Smooth muscle cell (in vitro differentiated cells): Measurements from ENCODE around the gene CLDN3. TPM values are rescaled to one million over a fixed set of nuclear protein-coding genes. Genes with fewer than 3 reads are reported as not detected.
"Not testable (repeated sequence)": the region's sequence is repeated elsewhere in the genome, so short reads cannot be mapped to it uniquely, and the experiment has no call there.

Experiments used
- DNase-seq: peaks from one replicate; lab custom pipeline; 2025; ENCODE audit not compliant: unreplicated experiment; lab: John Stamatoyannopoulos, UW
- H2AFZ ChIP-seq: fragments of 200-600 bp; sonication (generic); 2 replicates; pipeline ENCODE4 v1.6.0; 2016; ENCODE audit warnings: antibody characterized with exemption, low read depth, mild to moderate bottlenecking
- H3F3A ChIP-seq: fragments of 200-600 bp; sonication (generic); 2 replicates; pipeline ENCODE4 v1.6.0; 2017; ENCODE audit warnings: antibody characterized with exemption, low read depth
- H3K27ac ChIP-seq: fragments of 200-600 bp; sonication (generic); 2 replicates; pipeline ENCODE4 v1.5.1; 2016; ENCODE audit warnings: low read depth, mild to moderate bottlenecking
- H3K27me3 ChIP-seq: fragments of 200-600 bp; sonication (generic); 2 replicates; pipeline ENCODE4 v1.6.1; 2016; ENCODE audit warnings: low read depth, mild to moderate bottlenecking
- H3K36me3 ChIP-seq: fragments of 200-600 bp; sonication (generic); 2 replicates; pipeline ENCODE4 v1.5.1; 2016; ENCODE audit warnings: low read depth
- H3K4me1 ChIP-seq: fragments of 200-600 bp; sonication (generic); 2 replicates; pipeline ENCODE4 v1.5.1; 2016; ENCODE audit warnings: low read depth
- H3K4me2 ChIP-seq: fragments of 200-600 bp; sonication (generic); 2 replicates; pipeline ENCODE4 v1.6.0; 2016; ENCODE audit warnings: mild to moderate bottlenecking
- H3K4me3 ChIP-seq: fragments of 200-600 bp; sonication (generic); 2 replicates; pipeline ENCODE4 v1.5.1; 2016; ENCODE audit warnings: mild to moderate bottlenecking
- H3K79me2 ChIP-seq: fragments of 200-600 bp; sonication (generic); 2 replicates; pipeline ENCODE4 v1.6.0; 2016; ENCODE audit warnings: low read depth, mild to moderate bottlenecking
- H3K9ac ChIP-seq: fragments of 200-600 bp; sonication (generic); 2 replicates; pipeline ENCODE4 v1.6.0; 2016; ENCODE audit warnings: low read depth
- H3K9me3 ChIP-seq: fragments of 200-600 bp; sonication (generic); replicated peaks from 2 replicates; pipeline ENCODE4 v1.5.1; 2016; ENCODE audit warnings: low read depth
- H4K20me1 ChIP-seq: fragments of 200-600 bp; sonication (generic); 2 replicates; pipeline ENCODE4 v1.6.0; 2016; ENCODE audit warnings: low read depth
- WGBS: methylation state at CpG from one replicate; pipeline ENCODE4 v1.1.7; 2016; ENCODE audit warnings: low lambda C conversion rate; 5-methylcytosine and 5-hydroxymethylcytosine counted together
- polyA plus RNA-seq: library from polyadenylated mRNA; unstranded; fragments of >200 nt; fragmentation: Nextera tagmentation; extraction: Ambion mirVana; gene quantifications from 2 replicates; pipeline ENCODE4 v1.2.1, GENCODE V29; 2016
- total RNA-seq: library from RNA; depleted of rRNA; stranded (reverse); fragments of >200 nt; gene quantifications from 2 replicates; pipeline ENCODE4 v1.2.3, GENCODE V29; 2014
- TF ChIP-seq, protein P1 (sequence below): fragments of 200-600 bp; sonication (generic); IDR thresholded peaks from 2 replicates; pipeline ENCODE4 v1.5.1; 2017; ENCODE audit warnings: borderline replicate concordance, mild to moderate bottlenecking, antibody characterized with exemption; ENCODE audit not compliant: insufficient read depth, poor library complexity, severe bottlenecking

CLDN3 gene
- total and polyA plus RNA-seq, 2 experiments from 2014 or later = 0.16 TPM; not detected in 1

DNA sequence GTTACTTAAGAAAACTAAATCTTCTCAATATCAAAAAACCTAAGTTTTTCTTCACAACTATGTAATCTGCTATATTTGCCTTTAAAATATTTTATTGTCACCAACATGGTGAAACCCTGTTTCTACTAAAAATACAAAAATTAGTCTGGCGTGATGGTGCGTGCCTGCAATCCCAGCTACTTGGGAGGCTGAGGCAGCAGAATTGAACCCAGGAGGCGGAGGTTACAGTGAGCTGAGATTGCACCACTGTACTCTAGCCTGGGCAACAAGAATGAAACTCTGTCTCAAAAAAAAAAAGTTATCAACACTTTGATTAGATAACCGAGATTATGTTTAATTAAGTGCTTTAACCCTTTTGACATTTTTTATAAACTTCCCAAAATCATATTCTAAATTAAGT is 32.4 kb upstream of the CLDN3 start:
- H3K4me3 ChIP-seq = no peak overlapping the region
- no peaks in the 10 kb centered on the region for H3K36me3 ChIP-seq
- H3K9ac ChIP-seq = no peak overlapping the region
- no peak overlapping the region for H3K4me2 ChIP-seq
- H3K9me3 ChIP-seq = no peaks in the 10 kb centered on the region
- no peaks in the 10 kb centered on the region for H4K20me1 ChIP-seq
- no peaks in the 10 kb centered on the region for H3K79me2 ChIP-seq
- DNase-seq = no peak
- no peak overlapping the region for H3K27ac ChIP-seq
- H2AFZ ChIP-seq = no peak overlapping the region
- no peaks in the 10 kb centered on the region for H3F3A ChIP-seq
- TF ChIP-seq, protein P1, sequence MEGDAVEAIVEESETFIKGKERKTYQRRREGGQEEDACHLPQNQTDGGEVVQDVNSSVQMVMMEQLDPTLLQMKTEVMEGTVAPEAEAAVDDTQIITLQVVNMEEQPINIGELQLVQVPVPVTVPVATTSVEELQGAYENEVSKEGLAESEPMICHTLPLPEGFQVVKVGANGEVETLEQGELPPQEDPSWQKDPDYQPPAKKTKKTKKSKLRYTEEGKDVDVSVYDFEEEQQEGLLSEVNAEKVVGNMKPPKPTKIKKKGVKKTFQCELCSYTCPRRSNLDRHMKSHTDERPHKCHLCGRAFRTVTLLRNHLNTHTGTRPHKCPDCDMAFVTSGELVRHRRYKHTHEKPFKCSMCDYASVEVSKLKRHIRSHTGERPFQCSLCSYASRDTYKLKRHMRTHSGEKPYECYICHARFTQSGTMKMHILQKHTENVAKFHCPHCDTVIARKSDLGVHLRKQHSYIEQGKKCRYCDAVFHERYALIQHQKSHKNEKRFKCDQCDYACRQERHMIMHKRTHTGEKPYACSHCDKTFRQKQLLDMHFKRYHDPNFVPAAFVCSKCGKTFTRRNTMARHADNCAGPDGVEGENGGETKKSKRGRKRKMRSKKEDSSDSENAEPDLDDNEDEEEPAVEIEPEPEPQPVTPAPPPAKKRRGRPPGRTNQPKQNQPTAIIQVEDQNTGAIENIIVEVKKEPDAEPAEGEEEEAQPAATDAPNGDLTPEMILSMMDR = no peak
- no peaks in the 10 kb centered on the region for H3K27me3 ChIP-seq
- 92% methylated on average over 4 of the region's 4 CpGs for WGBS
- H3K4me1 ChIP-seq = no peaks in the 10 kb centered on the region

DNA sequence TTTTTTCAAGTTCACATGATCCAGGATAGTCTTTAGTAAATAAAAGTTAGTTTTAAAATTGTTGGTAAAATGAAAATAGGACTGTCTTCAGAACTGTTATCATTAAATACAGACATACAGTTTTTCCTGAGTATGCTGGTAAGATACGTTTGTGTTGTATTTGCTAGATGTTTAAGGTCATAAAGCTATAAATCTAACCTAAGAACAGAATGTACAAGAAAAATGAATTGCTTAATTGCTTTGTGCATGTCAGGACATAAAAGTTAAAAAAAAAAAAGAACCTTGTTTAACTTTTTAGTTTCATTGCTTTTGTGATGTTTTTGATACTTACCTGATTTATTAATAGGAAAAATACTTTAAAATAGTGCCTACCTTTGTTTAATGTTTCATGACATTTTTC is 31.5 kb upstream of the CLDN3 start:
- WGBS = 89% methylated on average over 1 of the region's 1 CpG
- TF ChIP-seq, protein P1 = no peak

DNA sequence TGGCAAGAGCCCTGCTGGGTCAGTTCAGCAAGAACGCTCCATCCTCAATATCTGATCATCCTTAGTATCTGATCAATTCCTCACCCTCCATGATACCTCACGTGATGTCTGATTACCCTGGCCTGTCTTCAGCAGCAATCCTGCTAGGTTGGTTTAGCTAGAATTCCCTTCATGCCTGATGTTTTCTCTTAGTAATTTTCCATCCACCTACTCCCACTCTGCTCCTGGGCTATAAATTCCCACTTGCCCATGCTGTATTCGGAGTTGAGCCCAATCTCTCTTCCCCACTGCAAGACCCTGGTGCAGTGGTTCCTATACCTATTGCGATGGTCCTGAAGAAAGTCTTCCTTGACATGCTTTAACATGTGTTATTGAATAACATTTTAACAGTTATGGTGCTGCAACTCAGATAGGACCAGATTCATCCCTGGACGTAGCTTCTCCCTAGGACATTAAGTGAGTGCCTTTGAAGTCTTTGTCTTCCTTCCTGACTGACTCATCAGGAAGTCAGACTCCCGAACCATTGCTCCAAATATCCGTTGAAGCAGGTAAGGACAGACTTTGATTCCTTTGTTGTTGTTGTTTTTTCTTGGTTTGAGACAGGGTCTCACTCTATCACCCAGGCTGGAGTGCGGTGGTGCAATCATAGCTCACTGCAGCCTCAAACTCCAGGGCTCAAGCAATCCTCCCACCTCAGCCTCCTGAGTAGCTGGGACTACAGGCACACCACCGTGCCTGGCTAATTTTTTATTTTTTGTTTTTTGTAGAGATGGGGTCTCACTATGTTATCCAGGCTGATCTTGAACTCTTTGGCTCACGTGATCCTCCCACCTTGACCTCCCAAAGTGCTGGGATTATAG is 29.4 kb upstream of the CLDN3 start:
- no peak overlapping the region for H2AFZ ChIP-seq
- no peak for DNase-seq

More for the DNA sequence above, 31.5 kb upstream of the CLDN3 start:
- Histone ChIP-seq H3K27me3 (no peaks in the 10 kb centered on the region), H3K4me1 (no peaks in the 10 kb centered on the region), H3K36me3 (no peaks in the 10 kb centered on the region), H3K4me3 (no peak overlapping the region), H3K27ac (no peak overlapping the region), H2AFZ (no peak overlapping the region), H3K79me2 (no peaks in the 10 kb centered on the region), H3K9ac (no peak overlapping the region), H3F3A (no peaks in the 10 kb centered on the region), H3K9me3 (no peaks in the 10 kb centered on the region), H3K4me2 (no peak overlapping the region), H4K20me1 (no peaks in the 10 kb centered on the region)
- DNase-seq = no peak

DNA sequence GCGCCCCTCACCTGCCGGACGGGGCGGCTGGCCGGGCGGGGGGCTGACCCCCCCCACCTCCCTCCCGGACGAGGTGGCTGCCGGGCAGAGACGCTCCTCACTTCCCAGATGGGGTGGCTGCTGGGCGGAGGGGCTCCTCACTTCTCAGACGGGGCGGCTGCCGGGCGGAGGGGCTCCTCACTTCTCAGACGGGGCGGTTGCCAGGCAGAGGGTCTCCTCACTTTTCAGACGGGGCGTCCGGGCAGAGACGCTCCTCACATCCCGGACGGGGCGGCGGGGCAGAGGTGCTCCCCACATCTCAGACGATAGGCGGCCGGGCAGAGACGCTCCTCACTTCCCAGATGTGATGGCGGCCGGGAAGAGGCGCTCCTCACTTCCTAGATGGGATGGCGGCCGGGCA is 27.1 kb upstream of the CLDN3 start:
- not testable (repeated sequence) for H3K27me3 ChIP-seq, H3K9ac ChIP-seq, H3F3A ChIP-seq, H3K79me2 ChIP-seq, H2AFZ ChIP-seq, DNase-seq, H3K27ac ChIP-seq, H3K4me3 ChIP-seq, H4K20me1 ChIP-seq, H3K4me2 ChIP-seq, H3K36me3 ChIP-seq, H3K9me3 ChIP-seq, H3K4me1 ChIP-seq
- 98% methylated on average over 11 of the region's 34 CpGs for WGBS

More for the DNA sequence above, 29.4 kb upstream of the CLDN3 start:
- no peaks in the 10 kb centered on the region for H3F3A ChIP-seq
- H3K9ac ChIP-seq = no peak overlapping the region
- no peaks in the 10 kb centered on the region for H3K36me3 ChIP-seq
- H3K9me3 ChIP-seq = no peaks in the 10 kb centered on the region
- no peak overlapping the region for H3K27ac ChIP-seq
- H3K79me2 ChIP-seq = no peaks in the 10 kb centered on the region
- H3K27me3 ChIP-seq = no peaks in the 10 kb centered on the region
- H4K20me1 ChIP-seq = no peaks in the 10 kb centered on the region
- no peaks in the 10 kb centered on the region for H3K4me1 ChIP-seq
- TF ChIP-seq, protein P1 = no peak
- no peak overlapping the region for H3K4me2 ChIP-seq
- 58% methylated on average over 10 of the region's 10 CpGs for WGBS
- no peak overlapping the region for H3K4me3 ChIP-seq

DNA sequence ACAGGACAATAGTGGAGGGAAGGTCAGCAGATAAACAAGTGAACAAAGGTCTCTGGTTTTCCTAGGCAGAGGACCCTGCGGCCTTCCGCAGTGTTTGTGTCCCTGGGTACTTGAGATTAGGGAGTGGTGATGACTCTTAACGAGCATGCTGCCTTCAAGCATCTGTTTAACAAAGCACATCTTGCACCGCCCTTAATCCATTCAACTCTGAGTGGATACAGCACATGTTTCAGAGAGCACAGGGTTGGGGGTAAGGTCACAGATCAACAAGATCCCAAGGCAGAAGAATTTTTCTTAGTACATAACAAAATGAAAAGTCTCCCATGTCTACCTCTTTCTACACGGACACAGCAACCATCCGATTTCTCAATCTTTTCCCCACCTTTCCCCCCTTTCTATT is 26.6 kb upstream of the CLDN3 start:
- H2AFZ ChIP-seq, H3K4me2 ChIP-seq, H3K27ac ChIP-seq, H3K9me3 ChIP-seq, H3F3A ChIP-seq, H3K27me3 ChIP-seq, H4K20me1 ChIP-seq, H3K36me3 ChIP-seq, H3K4me3 ChIP-seq, H3K9ac ChIP-seq, H3K4me1 ChIP-seq, H3K79me2 ChIP-seq, DNase-seq: not testable (repeated sequence)
- WGBS = 87% methylated on average over 3 of the region's 6 CpGs

DNA sequence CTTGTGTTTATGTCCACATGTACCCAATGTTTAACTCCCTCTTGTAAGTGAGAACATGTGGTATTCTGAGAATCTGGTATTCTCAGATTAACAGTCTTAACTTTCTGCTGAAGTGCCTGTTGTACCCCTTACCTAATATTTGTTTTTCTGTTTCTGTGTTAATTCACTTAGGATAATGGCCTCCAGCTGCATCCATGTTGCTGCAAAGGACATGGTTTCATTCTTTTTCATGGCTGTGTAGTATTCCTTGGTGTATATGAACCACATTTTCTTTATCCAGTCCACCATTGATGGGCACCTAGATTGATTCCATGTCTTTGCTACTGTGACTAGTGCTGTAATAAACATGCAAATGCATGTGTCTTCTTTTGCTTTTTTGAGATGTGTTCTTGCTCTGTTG is 25.1 kb upstream of the CLDN3 start:
- not testable (repeated sequence) for H3F3A ChIP-seq, H3K4me1 ChIP-seq, H3K4me2 ChIP-seq, DNase-seq, H3K36me3 ChIP-seq, H3K9ac ChIP-seq, H3K4me3 ChIP-seq, H2AFZ ChIP-seq, H3K27me3 ChIP-seq, H4K20me1 ChIP-seq, H3K9me3 ChIP-seq, H3K27ac ChIP-seq, H3K79me2 ChIP-seq
